ENCODE measurements around the gene UBE2U. TPM values are rescaled to one million over a fixed set of nuclear protein-coding genes. Genes with fewer than 3 reads are reported as not detected.

Gene UBE2U
- total RNA-seq, 1 donor, result not detected

DNA sequence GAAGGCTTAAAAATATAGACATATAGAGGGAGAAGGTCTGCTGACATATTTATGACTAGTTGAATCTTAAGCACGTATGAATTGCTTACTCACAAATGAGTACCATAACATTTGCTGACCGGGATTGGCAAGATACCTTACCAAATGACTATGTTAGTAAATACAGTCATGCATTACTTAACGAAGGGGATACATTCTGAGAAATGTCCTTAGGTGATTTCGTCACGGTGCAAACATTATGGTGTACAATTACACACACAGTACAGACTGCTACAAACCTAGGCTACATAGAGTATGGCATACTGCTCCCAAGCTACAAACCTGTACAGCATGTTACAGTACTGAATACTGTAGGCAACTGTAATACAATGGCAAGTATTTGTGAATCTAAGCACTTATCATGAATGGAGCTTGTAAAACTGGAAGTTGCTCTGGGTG, 19.4 kb upstream of the UBE2U start:
- TF ChIP-seq, protein P1, sequence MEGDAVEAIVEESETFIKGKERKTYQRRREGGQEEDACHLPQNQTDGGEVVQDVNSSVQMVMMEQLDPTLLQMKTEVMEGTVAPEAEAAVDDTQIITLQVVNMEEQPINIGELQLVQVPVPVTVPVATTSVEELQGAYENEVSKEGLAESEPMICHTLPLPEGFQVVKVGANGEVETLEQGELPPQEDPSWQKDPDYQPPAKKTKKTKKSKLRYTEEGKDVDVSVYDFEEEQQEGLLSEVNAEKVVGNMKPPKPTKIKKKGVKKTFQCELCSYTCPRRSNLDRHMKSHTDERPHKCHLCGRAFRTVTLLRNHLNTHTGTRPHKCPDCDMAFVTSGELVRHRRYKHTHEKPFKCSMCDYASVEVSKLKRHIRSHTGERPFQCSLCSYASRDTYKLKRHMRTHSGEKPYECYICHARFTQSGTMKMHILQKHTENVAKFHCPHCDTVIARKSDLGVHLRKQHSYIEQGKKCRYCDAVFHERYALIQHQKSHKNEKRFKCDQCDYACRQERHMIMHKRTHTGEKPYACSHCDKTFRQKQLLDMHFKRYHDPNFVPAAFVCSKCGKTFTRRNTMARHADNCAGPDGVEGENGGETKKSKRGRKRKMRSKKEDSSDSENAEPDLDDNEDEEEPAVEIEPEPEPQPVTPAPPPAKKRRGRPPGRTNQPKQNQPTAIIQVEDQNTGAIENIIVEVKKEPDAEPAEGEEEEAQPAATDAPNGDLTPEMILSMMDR (IDR thresholded peaks at IDR 0.05; ENCODE audit: insufficient read depth, low read depth, low read length), result no peak
- H3K4me3 ChIP-seq (ENCODE audit: low read depth, low read length), result no peak overlapping the region
- peak; percentile 87 for DNase-seq (ENCODE audit: low read depth)

DNA sequence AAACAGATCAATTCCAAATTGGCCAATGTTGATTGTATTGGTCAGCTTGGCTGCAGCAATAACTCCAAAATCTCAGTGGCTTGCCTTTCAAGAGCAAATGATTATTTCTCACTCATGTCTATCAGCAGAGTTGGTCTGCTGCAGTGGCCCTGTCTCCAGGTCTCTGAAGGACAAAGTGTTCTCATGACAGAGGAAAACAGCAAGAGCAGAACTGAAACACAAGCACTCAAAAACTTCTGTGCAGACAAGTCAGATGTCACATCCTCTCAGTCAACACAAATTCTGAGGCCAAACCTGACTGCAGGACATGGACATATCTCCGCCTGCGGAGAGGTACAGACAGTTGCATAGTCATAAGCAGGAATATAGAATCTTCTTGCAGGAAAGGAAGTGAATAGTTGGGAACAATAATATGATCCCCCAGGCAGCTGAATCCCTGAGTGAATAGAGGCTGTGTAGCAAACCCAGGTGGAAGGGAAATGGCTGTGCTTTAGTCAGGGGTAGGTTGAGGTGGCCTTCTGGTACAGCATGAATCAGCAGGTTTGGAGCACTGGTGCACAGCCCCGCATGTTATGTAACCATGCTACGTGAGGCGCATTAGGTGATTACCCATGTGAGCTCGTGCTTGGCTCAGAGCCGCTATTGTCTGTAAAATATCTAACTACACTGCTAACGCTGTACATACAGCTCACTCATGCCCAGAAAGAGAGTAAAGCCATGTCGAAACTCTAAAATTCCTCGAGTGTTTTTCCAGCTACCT, 17.1 kb upstream of the UBE2U start:
- H3K4me3 ChIP-seq (ENCODE audit: low read depth, low read length), result no peak overlapping the region
- TF ChIP-seq, protein P1 (IDR thresholded peaks at IDR 0.05; ENCODE audit: insufficient read depth, low read depth, low read length), result no peak
- no peak for DNase-seq (ENCODE audit: low read depth)

DNA sequence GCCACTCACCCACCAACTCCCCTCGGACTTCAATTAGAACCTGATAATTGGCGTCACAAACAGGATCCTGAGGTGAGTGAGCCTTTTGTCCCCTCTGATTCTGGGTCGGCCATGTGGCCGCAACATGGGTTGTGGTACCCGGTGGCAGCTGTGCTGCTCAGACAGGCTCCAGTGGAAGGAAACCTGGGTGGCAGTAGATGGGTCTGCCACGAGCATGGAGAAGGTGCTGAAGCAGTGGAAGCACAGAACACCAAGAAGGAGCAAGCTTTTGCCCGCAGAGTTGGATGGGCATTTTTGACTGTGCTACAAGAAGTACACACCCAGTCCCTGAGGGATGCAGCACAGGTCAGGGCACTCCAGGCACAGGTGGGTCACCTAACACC, 16.5 kb upstream of the UBE2U start:
- no peak overlapping the region for H3K4me3 ChIP-seq (ENCODE audit: low read depth, low read length)
- no peak for DNase-seq (ENCODE audit: low read depth)
- TF ChIP-seq, protein P1 (IDR thresholded peaks at IDR 0.05; ENCODE audit: insufficient read depth, low read depth, low read length), result no peak

DNA sequence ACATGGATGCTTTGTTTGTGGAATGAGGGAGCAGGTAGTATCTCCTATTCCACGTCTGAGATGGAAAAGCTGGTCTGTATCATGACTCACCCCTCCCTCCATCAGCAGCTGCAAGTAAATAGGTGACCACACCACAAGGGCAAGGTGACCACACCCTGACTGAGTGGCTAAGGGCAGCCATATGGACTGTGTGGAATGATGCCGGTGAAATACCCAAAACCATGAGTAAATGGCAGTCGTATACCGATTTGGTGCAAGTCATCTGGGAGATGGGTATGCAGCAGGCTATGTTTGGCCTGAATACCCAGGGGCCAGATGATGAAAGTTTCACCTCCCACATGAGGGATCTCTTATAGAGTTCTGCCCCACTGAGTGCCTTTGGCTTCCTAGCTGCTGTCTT, 15.8 kb upstream of the UBE2U start:
- H3K4me3 ChIP-seq (ENCODE audit: low read depth, low read length), result no peak overlapping the region
- TF ChIP-seq, protein P1 (IDR thresholded peaks at IDR 0.05; ENCODE audit: insufficient read depth, low read depth, low read length), result no peak
- no peak for DNase-seq (ENCODE audit: low read depth)

DNA sequence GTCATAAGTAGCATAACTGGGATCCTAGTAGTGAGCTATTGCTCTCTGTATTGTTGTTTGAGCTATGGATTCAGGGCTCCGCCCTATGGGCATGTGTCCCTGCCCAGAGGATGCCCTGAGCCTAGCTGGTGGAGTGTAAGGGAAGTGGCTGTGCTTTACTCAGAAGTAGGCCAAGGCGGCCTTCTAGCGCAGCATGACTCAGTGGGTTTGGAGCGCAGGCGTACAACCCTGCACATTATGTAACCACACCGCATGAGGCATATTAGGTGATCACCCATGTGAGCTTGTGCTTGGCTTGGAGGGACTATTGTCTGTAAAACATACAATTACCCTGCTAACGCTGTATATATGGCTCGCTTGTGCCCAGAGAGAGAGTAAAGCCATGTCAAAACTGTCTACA, 11.1 kb upstream of the UBE2U start:
- H3K4me3 ChIP-seq (ENCODE audit: low read depth, low read length), result no peak overlapping the region
- TF ChIP-seq, protein P1 (IDR thresholded peaks at IDR 0.05; ENCODE audit: insufficient read depth, low read depth, low read length), result no peak
- no peak for DNase-seq (ENCODE audit: low read depth)

DNA sequence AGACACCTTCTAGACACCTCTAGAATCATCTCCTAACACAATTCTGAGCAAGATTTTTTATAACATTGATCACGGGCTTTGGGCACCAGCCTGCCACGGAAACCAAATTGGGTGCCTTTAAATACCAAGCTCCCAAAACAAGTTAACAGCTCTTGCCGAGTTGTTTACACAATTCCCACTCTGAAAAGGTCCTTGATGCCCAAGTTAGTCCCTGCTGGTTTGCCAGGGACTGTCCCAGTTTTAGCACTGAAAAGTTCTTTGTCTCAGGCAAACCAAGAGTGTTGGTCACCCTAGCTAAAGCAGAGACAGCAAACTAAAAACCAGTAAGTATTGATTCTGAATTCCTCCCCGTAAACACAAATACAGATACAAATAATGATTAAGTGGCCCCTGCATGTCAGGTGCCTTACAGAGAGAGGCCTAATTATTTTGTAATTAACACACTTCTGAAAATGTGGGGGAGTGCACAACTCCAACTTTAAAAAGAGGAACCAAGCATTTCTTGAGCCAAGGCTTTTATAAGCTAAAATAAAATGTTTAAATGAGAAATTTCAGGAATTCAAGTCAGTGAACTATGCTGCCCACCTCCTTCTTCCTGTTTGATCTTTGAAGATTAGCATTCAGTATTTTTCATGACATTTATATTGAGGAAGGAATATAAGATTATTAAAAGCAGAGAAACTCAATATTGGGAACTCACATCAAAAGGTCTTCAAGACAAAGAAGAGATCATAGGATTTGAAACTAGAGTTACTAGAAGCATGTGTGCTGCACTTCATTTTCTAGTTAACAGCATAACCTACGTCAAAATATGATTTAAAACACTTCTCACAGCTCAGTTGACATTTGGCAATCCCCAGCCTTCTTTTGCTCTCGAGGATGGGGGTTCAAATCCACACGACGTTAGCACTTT, 9.0 kb upstream of the UBE2U start:
- H3K4me3 ChIP-seq (ENCODE audit: low read depth, low read length), result no peak overlapping the region
- no peak for DNase-seq (ENCODE audit: low read depth)
- TF ChIP-seq, protein P1 (IDR thresholded peaks at IDR 0.05; ENCODE audit: insufficient read depth, low read depth, low read length), result no peak
